Keratinocyte (primary cell): ENCODE measurements around the gene ZNF219.

Experiments used
- CTCF ChIP-seq, 3 experiments: IDR thresholded peaks in 1 of 3; conservative IDR thresholded peaks in 1 of 3; optimal IDR thresholded peaks in 1 of 3; 2 replicates in 2 of 3; 3 replicates in 1 of 3; pipeline versions ENCODE3 to v1.5.1; 2011; ENCODE audit warnings: low read length in 3 of 3, mild to moderate bottlenecking in 3 of 3, moderate library complexity in 2 of 3, control low read depth in 1 of 3, inconsistent platforms in 1 of 3; ENCODE audit not compliant: insufficient read depth in 2 of 3; ENCODE audit errors: extremely low read depth in 1 of 3
- EZH2 ChIP-seq: IDR thresholded peaks from one replicate; pipeline ENCODE4 v1.6.1; 2012; ENCODE audit warnings: inconsistent platforms, mild to moderate bottlenecking, low read length, moderate library complexity

GRCh38 chr14:21106176-21106497 lies 7.7 kb upstream of the ZNF219 start:
- TF ChIP-seq CTCF (optimal IDR thresholded peaks at IDR 0.05 in 1 of 3, IDR thresholded peaks at IDR 0.05 in 1 of 3, conservative IDR thresholded peaks at IDR 0.05 in 1 of 3; ENCODE audit: extremely low read depth in 1 of 3, insufficient read depth in 2 of 3, low read length in 3 of 3) (no peak), EZH2 (no peak)
